ENCODE results near the gene HEPHL1.

HEPHL1 gene

GRCh38 chr11:94024547-94024946 lies 3.4 kb downstream of the HEPHL1 start:
- DNase-seq (ENCODE audit: low read depth in 2 of 2), result no peak

DNA sequence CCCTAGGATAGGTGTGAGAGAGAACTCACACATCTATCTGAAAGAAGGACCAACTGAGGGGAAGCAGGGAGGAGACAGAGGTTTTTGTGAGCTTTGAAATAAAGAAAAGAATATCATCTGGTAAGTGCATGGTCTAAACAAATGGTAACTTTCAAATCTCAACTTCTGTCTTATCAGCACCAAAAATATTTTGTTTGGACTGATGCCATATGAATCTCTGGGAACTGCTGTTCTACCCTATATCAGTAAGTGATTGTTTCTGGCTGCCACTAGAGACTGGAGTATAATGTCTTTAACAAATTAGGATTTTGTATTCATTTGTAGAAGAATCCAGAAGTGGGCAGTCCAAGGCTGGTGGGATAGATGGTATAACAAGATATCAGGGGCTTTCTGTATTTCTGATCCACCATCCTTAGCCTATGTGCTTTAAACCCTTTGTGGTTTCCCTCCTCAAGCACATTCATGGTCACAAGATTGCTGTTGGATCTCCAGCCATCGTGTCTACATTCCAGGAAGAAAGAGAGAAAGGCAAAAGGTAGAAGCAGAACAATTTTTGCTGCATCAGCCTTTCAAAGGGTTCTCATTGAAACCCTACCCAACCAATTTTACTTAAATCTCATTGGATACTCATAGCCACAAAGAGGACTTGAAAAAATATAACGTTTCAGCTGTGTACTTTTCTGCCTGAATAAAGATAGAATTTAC lies 4.7 kb downstream of the HEPHL1 start:
- DNase-seq (ENCODE audit: low read depth in 2 of 2), result no peak

- DNase-seq (ENCODE audit: low read depth in 2 of 2), result no peak
Observed at GRCh38 chr11:94027210-94027609, 6.1 kb downstream of the HEPHL1 start.

DNA sequence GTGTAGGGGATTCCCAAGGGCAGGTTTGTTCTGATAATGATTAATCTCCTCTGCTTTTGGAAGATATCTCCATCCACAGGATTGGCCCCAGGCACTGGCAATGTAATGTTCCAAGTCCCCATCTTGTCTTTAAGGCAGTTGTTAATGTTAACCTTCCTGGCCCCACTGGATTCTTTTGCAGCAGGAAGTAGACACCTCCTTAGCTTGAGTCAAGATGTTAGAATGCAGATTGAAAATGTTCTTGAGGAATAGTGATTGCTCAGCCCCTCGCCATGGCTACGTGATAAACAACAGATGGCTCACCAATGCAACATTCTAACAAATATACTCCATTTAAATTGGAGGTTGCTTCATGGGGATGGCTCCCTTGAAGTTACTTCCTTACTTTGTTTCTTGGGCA lies 7.3 kb downstream of the HEPHL1 start:
- no peak for DNase-seq (ENCODE audit: low read depth in 2 of 2)

DNA sequence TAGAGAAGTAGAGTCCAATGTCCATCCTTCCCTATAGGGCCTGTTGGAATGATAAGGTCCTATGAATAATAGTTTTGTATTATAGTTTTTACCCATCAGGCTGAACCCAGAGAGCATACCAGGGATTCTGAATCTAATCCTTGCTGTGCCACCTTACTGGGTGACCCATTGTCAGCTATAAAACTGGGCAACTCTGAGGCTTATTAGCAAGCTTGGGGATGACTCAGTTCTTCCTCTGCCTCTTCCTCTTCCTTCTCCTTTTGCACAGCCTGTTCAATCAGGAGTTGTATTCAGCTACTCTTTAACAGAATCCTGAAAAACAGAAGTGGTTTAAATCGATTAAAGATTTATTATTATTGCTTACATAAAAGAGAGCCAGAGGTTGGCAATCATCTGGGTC lies 8.9 kb downstream of the HEPHL1 start:
- no peak for DNase-seq (ENCODE audit: low read depth in 2 of 2)

DNA sequence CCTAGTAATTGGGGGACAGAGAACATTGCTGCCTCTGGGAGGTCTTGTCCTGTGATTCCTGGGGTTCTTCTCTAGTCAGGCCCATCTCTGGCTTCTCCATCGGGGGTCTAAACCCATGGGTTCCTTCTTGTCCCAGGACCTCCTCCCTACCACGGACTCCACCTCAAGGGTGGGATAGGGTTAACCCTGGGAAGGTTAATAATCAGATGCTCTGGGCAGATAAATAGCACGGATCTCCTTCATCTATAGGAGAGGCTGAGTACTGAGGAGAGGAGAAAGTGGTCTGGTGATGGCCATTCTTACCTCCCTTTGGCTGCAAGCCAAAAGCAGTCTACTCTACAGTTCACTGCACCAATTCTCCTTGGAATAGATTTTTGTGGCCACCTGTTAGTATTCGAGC lies 10.5 kb downstream of the HEPHL1 start:
- no peak for DNase-seq (ENCODE audit: low read depth in 2 of 2)

- no peak for DNase-seq (ENCODE audit: low read depth in 2 of 2)
Observed at GRCh38 chr11:94032066-94032465, 10.9 kb downstream of the HEPHL1 start.

GRCh38 chr11:94032725-94033124 lies 11.6 kb downstream of the HEPHL1 start:
- DNase-seq (ENCODE audit: low read depth in 2 of 2), result no peak

GRCh38 chr11:94034207-94034606 lies 13.1 kb downstream of the HEPHL1 start:
- DNase-seq (ENCODE audit: low read depth in 2 of 2), result no peak

GRCh38 chr11:94036096-94036495 lies 14.9 kb downstream of the HEPHL1 start:
- no peak for DNase-seq (ENCODE audit: low read depth in 2 of 2)

GRCh38 chr11:94043241-94043640 lies 22.1 kb downstream of the HEPHL1 start:
- no peak for DNase-seq (ENCODE audit: low read depth in 2 of 2)

DNA sequence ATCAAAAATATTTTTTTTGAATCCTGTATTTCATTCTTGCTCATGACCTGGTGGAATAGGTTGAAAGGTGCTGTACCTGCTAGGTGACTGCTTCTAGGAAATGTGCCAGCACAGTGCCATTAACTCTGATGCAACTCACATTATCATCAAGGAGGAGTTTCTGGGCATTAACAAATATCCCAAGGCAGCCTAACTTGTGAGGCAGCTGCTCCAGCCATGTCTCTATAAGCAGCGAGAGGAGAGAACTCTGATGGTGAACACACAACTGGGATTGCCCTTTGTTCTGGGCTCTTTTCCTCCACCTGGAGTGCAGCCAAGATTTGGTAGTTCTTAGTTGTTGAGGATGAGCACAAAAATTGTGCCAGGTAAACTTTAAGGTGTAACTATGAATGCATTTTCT lies 25.6 kb downstream of the HEPHL1 start:
- no peak for DNase-seq (ENCODE audit: low read depth in 2 of 2)

- DNase-seq (ENCODE audit: low read depth in 2 of 2), result no peak
Observed at GRCh38 chr11:94048032-94048709, 27.0 kb downstream of the HEPHL1 start.

- DNase-seq (ENCODE audit: low read depth in 2 of 2), result no peak
Observed at GRCh38 chr11:94049351-94049750, 28.2 kb downstream of the HEPHL1 start.

DNA sequence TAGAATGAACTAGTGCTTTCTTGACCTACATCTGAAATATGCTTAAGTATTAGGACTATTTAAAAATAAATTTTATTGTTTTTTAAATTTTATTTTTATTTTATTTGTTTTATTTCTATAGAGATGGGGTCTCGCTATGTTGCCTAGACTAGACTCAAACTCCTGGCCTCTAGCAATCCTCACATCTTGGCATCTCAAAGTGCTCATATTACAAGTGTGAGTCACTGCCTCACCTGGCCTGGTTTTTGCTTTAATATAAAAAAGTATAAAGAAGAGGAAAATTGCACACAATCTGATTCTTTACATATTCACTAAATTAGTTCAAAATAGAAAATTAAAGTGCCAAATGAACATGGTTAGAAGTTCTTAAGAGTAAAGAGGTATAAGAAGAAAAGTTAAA lies 37.5 kb downstream of the HEPHL1 start:
- DNase-seq (ENCODE audit: low read depth in 2 of 2), result no peak

DNA sequence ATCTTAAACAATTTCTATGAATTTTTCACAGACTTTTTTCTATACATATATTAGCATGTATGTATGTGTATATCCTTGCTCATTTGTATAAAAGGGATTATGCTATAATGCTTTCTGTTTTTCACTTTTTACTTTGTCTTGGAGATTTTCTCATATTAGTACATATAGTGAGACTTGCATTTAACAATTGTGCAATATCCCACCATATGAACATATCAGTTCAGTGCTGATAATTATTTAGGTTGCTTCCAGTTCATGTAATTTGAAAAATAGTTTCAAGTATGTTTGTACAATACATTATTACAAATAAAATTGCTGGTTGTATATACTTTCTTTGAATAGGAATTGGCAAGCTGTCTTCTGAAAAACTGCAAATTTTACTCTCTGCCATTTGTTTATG lies 37.9 kb downstream of the HEPHL1 start:
- no peak for DNase-seq (ENCODE audit: low read depth in 2 of 2)

DNA sequence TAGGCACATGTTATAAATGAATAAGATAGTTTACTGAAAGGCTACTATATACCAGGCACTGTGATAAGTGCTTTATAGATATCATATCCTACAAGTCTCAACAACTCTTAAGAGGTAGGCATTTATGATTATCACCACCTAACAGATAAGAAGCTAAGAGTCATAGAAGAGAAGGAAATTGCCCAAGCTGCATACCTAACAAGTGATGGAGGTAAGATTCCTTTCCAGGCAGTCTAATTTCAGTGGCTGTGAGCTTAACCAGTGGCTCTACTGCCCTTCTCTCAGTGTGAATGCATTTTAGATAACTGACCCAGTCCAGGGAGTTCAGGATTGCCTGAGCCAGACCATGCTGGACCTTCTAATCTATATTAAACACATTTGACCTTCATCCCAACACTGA lies 39.2 kb downstream of the HEPHL1 start:
- no peak for DNase-seq (ENCODE audit: low read depth in 2 of 2)

DNA sequence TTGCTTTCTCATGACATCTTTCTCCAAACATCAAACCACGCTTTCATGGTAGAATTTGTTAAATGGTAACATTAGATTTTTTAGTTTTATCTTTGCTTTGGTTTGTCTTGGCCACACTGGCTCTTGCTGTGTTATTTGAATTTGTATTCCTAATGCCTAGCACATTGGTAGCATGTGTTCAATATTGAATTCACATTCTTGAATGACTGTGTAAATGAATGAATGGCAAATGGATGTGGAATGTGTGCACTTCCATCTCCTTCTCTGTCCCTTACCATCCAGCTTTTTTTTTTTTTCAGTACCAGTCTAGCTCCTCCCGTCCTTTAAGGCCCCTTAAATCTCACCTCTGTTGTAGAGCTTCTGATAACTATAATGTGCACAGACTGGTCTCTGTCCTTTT lies 41.2 kb downstream of the HEPHL1 start:
- DNase-seq (ENCODE audit: low read depth in 2 of 2), result no peak

GRCh38 chr11:94066901-94067429 lies 45.8 kb downstream of the HEPHL1 start:
- no peak for DNase-seq (ENCODE audit: low read depth in 2 of 2)

DNA sequence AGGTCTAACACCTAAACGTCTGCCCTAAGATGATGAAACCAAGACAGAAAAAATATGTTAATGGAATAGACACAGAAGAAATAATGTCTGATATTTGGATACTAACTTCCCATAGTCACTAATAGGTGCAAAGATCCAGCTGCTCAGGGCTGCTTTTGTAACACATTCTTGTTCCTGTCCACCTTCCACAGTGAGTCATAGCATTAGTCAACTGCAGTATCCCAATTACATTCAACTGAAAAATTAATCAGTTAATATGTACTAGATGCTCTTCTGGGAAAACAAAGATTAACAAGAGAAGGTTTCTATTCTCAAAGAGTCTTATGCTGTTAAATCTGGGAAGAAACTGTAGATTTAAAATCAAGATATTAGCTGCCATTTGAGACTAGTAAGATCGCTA lies 47.6 kb downstream of the HEPHL1 start:
- no peak for DNase-seq (ENCODE audit: low read depth in 2 of 2)

DNA sequence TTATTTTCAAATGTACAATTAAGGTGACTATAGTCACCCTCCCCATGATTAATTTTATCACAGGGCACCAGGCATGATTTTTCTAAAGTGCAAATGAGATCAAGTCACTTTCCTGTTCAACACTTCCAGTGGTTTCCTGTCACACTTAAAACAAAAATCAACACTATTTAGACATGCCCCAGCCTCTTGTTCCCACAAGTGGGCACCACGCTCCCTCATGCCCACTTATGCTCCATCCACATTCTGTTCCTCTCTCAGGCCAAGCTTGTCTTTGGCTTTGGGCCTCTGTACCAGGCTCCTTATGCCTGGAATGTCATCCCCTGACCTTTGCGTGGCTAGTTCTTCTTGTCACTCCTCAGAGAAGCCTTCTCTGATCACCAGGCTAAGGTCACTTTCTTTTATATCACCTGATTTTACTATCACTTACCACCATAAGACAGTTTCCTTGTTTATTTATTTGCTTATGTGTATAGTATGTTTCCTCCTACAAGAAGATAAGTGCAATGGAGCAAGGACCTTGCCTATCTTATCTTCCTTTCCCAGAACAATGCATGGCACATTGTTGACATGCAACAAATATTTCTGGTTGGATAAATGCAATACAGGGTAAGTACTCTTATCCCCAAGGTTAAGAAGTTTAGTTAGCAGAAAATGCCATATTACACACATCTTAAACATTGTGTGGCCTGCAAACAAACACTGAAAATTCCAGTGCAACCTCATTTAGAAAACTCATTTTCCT lies 56.6 kb downstream of the HEPHL1 start:
- DNase-seq (ENCODE audit: low read depth in 2 of 2), result no peak

- DNase-seq (ENCODE audit: low read depth in 2 of 2), result no peak
Observed at GRCh38 chr11:94084164-94084563, 63.0 kb downstream of the HEPHL1 start.

DNA sequence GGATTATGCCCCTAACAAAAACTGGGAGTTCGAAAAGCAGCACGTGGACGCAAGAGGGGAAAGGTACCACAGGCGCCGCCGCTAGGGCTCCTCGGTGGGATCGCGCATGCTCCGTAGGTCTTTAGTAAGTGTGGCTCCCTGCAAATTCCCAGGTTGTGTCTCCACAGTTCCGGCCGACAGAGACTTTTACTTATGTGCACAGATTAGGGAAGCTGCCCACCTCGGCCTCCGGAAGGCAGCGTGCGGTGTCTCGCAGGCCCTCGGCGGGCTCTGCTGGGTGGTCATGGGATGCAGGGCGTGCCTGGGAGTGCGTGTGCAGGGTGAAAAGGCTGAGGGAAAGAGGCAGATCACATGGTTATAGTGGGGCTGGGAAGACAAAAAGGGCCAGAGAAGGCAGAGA lies 67.8 kb downstream of the HEPHL1 start:
- DNase-seq (ENCODE audit: low read depth in 2 of 2), result no peak
